ENCODE measurements around the gene ELP1.

GRCh38 chr9:108855529-108855886, 78.4 kb downstream of the ELP1 start:
- no peak for TF ChIP-seq CTCF (IDR thresholded peaks at IDR 0.05)
- no peak for TF ChIP-seq POLR2A (IDR thresholded peaks at IDR 0.05)

Data from lower leg skin (tissue), 3 donors.